ENCODE results near the gene ALDH9A1.
"Not testable (repeated sequence)": the region's sequence is repeated elsewhere in the genome, so short reads cannot be mapped to it uniquely, and the experiment has no call there.

The ALDH9A1 gene

GRCh38 chr1:165686971-165687433 lies 11.4 kb downstream of the ALDH9A1 start:
- DNase-seq (ENCODE audit: low read depth), result no peak

GRCh38 chr1:165686121-165686970 lies 12.0 kb downstream of the ALDH9A1 start:
- no peak for DNase-seq (ENCODE audit: low read depth)

- no peak for DNase-seq (ENCODE audit: low read depth)
These were observed 14.4 kb downstream of the ALDH9A1 start for GRCh38 chr1:165683848-165684485.

GRCh38 chr1:165680773-165681172 lies 17.6 kb downstream of the ALDH9A1 start:
- DNase-seq (ENCODE audit: low read depth), result not testable (repeated sequence)

- DNase-seq (ENCODE audit: low read depth), result no peak
These were observed 18.1 kb downstream of the ALDH9A1 start for GRCh38 chr1:165680303-165680702.

- no peak for DNase-seq (ENCODE audit: low read depth)
These were observed 18.9 kb downstream of the ALDH9A1 start for GRCh38 chr1:165679282-165680036.

- DNase-seq (ENCODE audit: low read depth), result no peak
These were observed 19.9 kb downstream of the ALDH9A1 start for GRCh38 chr1:165678509-165678908.

GRCh38 chr1:165675794-165676193 lies 22.6 kb downstream of the ALDH9A1 start:
- no peak for DNase-seq (ENCODE audit: low read depth)

- DNase-seq (ENCODE audit: low read depth), result no peak
These were observed 23.8 kb downstream of the ALDH9A1 start for GRCh38 chr1:165674599-165674998.

- no peak for DNase-seq (ENCODE audit: low read depth)
These were observed 26.8 kb downstream of the ALDH9A1 start for GRCh38 chr1:165671526-165671925.

- DNase-seq (ENCODE audit: low read depth), result no peak
These were observed 30.2 kb downstream of the ALDH9A1 start for GRCh38 chr1:165668184-165668583.

- DNase-seq (ENCODE audit: low read depth), result no peak
These were observed 32.1 kb downstream of the ALDH9A1 start for GRCh38 chr1:165666152-165666825.

- DNase-seq (ENCODE audit: low read depth), result no peak
These were observed 36.2 kb downstream of the ALDH9A1 start for GRCh38 chr1:165662186-165662585.

GRCh38 chr1:165661703-165662102 lies 36.7 kb downstream of the ALDH9A1 start:
- DNase-seq (ENCODE audit: low read depth), result no peak

GRCh38 chr1:165659581-165659895 lies 38.8 kb downstream of the ALDH9A1 start:
- no peak for DNase-seq (ENCODE audit: low read depth)

GRCh38 chr1:165658766-165659580 lies 39.4 kb downstream of the ALDH9A1 start:
- DNase-seq (ENCODE audit: low read depth), result not testable (repeated sequence)

- no peak for DNase-seq (ENCODE audit: low read depth)
These were observed 47.3 kb downstream of the ALDH9A1 start for GRCh38 chr1:165650981-165651625.

- no peak for DNase-seq (ENCODE audit: low read depth)
These were observed 49.3 kb downstream of the ALDH9A1 start for GRCh38 chr1:165648919-165649572.

GRCh38 chr1:165647970-165648369 lies 50.4 kb downstream of the ALDH9A1 start:
- no peak for DNase-seq (ENCODE audit: low read depth)

- DNase-seq (ENCODE audit: low read depth), result no peak
These were observed 50.8 kb downstream of the ALDH9A1 start for GRCh38 chr1:165647517-165647916.

All from stimulated activated CD8-positive, alpha-beta memory T cell treated with anti-CD3 and anti-CD28 coated beads, Interleukin-7, amount 100 ng/mL, for 24 hours (primary cell).